GM18951 (cell line): Measurements from ENCODE around the gene WDR46.

Experiments
- POLR2A ChIP-seq: IDR thresholded peaks from 4 replicates; pipeline ENCODE4 v1.6.1; 2011; ENCODE audit warnings: mild to moderate bottlenecking; ENCODE audit not compliant: insufficient read length, insufficient read depth; ENCODE audit errors: extremely low read depth
- in situ Hi-C: fragments of 300-500 bp; cut with MboI; formaldehyde crosslinking; loops from one replicate; pipeline ENCODE4 v1.12.0; 2022; ENCODE audit warnings: low sequenced_read_pairs, mixed read lengths, inconsistent platforms; ENCODE audit not compliant: unreplicated experiment

WDR46 gene

DNA sequence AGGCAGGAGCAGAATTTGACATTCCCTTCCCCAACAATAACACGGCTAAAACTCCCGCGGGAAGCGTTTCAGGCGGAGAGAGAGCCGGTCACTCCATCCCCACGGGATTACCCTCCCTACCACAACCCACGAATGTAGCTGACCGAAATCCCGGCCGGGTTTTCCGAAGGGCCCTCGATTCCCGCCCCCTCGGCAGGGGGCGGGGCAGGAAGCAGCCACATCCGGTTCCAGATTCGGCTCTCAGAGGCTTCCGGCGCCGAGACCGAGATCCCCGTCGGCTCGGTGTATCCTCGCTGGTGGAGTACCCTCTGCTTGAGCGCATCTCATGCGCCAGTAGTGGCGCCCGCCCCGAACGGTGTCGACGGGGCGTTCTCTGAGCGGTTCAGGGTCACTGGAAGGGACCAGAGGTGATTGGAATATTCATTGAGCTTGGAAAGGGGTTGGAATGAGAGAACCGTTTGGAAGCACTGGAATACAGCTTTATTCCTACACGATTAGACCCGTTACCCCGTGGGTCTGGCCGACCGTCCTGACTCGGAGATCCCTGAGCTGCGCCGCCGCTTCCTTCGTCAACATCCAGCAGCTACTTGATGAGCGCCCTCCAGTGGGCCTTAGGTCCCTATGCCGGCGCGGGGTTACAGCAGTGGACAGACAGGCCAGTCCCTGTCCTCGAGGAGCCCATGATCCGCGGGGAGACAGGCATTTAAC lies 10.4 kb upstream of the WDR46 start:
- in situ Hi-C loops: no loop called here
- peak; percentile 84 for TF ChIP-seq POLR2A

- no peak for TF ChIP-seq POLR2A
- in situ Hi-C loops: no loop called here
Measured at GRCh38 chr6:33298773-33299236, 9.8 kb upstream of the WDR46 start, which contains the start of gene RGL2. Gene RGL2, minus strand, starts transcription at chr6:33298942. Its CDS starts 332 bp downstream, at chr6:33298610.

- no peak for TF ChIP-seq POLR2A
Measured at GRCh38 chr6:33297956-33298772, 9.1 kb upstream of the WDR46 start.

DNA sequence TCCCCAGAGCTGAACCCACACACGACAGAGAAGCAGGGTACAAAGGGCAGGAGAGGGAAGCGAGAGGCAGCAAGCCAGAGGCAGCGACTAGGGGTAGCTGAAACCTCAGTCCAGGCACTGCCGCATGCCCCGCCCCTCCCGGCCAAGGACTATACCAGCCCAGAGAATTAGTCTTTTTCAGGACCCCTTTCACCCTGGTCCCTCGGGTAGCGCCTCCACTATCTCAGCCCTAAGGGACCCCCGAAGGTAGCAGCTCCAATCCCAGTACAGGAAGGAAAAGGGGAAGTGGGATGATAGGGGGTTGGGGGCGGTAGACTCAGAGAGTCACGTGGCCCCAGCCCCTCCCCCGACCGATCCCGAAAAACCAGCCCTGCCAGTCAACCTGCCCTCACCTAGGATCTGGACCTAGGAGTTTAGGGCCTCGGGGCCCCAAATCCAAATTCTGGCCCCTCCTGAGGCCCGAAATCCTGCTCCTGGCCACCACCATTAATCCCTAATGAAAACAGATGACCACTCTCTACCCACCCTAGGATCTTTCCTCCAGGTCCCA lies 8.4 kb upstream of the WDR46 start:
- in situ Hi-C loops: no loop called here
- TF ChIP-seq POLR2A: no peak

More at GRCh38 chr6:33297956-33298772, 9.1 kb upstream of the WDR46 start:
- in situ Hi-C loops: no loop called here

GRCh38 chr6:33296797-33297405 lies 7.9 kb upstream of the WDR46 start:
- TF ChIP-seq POLR2A: no peak
- in situ Hi-C loops: no loop called here

DNA sequence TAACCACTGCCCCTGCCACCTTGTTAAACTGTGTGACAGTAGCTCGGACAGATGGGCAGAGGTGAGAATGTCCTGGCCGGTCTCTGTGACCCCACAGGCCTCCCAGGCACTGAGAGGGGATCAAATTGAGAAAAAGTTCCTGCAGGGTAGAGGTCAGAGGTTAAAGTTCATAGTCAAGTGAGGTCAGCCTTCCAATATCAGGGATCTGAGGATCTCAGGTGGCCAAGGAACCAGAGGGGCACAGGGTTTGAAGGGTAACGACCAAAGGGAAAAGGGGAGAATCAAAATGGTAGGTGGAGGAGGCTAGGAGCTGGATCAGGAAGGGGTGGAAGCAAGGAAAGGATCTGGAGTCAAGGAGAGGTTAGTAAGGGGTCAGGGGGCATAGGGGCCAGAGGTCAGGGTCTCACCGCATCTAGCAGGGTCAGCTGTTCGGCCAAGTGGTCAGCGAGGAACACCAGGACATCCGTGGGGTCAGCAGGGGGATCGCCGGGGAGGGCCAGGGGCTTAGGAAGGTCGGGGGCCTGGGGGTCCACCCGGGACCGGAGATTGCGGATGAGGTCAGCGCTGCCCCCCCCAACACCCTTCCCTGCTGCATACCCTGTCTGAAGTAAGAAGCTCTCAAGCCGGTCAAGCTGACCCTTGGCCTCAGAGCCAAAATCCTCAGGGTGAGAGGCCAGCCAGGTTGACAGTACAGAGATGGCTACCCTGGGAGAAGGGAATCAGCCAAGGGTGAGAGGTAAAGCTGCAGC lies 6.8 kb upstream of the WDR46 start:
- in situ Hi-C loops: no loop called here
- no peak for TF ChIP-seq POLR2A

DNA sequence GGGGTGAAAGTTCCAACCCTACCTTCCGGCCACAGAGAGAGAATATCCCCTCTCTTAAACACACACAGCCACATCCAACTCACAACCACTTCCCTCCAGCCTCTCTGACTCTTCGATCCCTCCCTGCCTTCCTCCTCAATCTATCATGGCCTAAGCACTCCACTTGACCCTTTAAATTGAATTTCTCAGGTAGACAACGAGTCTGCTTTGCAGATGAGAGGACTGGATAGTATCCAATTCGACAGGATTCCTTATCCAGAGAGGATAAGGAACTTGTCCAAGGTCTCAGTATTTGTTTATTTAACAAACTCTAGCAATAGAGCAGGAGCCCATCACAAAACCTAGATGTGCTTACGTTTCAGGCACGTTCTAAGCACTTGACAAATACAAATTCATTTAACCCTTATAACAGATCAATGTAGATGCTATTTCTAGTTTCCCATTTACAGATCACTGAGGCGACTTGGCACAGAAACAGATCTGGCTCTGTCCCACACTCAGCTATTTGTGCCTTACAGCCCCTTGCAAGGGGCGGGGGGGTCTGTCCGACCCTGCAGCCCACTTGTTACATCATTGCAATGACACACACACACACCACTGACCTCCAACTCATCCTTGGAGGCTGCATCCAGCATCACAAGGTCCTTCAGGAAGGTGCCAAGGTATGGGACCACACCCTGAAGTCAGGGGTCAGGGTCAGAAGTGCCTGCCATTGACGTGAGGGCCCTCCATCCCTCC lies 5.2 kb upstream of the WDR46 start:
- in situ Hi-C loops: no loop called here
- TF ChIP-seq POLR2A: no peak

DNA sequence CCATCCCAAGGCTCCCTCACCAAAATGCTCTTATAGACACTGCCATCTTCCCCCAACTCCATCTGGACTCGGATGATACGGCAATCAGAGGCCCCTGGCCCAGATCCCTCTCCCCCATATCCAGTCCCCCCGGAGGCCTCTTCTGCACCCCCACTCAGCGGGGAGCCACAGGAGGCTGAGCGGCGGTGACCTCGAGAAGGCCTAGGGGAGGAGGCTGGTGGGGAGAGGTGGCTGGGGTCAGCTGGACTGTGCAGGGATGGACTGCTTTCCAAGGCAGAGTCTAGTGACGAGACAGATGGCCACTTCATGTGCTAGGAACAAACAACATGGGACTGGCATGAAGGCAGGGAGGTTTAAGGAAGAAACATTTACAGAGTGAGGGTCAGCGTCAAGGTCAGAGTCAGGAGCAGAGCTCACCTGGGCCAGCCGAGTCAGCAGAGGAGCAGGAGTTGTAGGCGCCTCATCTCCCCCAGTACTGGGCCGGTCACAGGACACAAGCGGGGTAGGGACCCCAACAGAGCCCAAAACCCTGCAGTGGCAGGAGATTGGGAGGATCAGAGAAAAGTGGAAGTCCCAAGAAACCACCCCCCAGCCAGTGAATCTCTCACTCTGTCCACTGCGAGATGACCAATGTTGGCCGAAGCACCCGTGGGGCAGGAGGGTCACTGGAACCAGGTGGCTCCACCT lies 4.1 kb upstream of the WDR46 start:
- in situ Hi-C loops: no loop called here
- no peak for TF ChIP-seq POLR2A

DNA sequence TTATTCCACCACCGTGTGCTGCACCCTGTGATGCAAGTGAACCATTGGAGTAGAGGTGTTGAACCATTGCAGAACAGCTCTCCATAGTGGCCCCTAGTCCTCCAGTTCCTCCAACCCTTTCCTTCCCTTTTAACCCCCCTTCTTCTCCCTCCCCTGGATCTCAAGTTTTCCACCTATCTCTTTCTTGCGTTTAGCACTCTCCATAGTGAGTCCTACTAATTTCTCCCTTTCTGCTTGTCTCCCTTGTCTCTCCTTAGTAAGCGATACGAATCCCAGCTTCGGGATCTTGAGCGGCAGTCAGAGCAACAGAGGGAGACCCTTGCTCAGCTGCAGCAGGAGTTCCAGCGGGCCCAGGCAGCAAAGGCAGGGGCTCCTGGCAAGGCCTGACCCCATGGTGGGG lies 1.4 kb upstream of the WDR46 start:
- TF ChIP-seq POLR2A: no peak
- in situ Hi-C loops: no loop called here

DNA sequence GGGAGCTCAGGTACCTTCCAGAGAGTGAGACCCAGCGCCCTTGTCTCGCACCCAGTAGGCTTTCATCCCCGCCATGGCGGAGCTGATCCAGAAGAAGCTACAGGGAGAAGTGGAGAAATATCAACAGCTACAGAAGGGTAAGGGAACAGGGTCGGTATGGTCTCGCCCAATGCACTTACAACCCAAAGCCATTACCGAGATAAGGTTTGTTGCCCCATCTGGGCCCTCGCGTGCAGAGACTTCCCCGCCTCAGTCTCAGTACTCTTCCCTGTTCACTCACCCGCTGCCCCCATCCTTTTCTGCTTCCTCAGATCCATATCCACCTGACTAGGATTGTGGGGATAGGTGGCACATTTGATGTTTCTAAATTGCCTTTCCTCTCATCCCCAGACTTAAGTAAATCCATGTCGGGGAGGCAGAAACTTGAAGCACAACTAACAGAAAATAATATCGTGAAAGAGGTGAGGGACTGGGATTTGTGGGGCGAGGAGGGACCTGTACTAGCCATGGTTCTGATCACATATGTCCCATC lies 811 bp upstream of the WDR46 start:
- no peak for TF ChIP-seq POLR2A
- in situ Hi-C loops: no loop called here
